ENCODE measurements around the gene RPN2.

GRCh38 chr20:37235065-37235464, 55.9 kb downstream of the RPN2 start:
- TF ChIP-seq, protein P1, sequence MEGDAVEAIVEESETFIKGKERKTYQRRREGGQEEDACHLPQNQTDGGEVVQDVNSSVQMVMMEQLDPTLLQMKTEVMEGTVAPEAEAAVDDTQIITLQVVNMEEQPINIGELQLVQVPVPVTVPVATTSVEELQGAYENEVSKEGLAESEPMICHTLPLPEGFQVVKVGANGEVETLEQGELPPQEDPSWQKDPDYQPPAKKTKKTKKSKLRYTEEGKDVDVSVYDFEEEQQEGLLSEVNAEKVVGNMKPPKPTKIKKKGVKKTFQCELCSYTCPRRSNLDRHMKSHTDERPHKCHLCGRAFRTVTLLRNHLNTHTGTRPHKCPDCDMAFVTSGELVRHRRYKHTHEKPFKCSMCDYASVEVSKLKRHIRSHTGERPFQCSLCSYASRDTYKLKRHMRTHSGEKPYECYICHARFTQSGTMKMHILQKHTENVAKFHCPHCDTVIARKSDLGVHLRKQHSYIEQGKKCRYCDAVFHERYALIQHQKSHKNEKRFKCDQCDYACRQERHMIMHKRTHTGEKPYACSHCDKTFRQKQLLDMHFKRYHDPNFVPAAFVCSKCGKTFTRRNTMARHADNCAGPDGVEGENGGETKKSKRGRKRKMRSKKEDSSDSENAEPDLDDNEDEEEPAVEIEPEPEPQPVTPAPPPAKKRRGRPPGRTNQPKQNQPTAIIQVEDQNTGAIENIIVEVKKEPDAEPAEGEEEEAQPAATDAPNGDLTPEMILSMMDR (IDR thresholded peaks at IDR 0.05 in 8 of 11, conservative IDR thresholded peaks at IDR 0.05 in 3 of 11) = no peak
- TF ChIP-seq POLR2AphosphoS5 (IDR thresholded peaks at IDR 0.05) = no peak
- TF ChIP-seq POLR2A (IDR thresholded peaks at IDR 0.05) = no peak
